Amygdala (tissue), 56 donors: ENCODE data around the gene DPM2.
A peak's percentile ranks its signal among the peaks of the same experiment; 100 is the strongest.

Experiments used
- DNase-seq, 56 donors: peaks; one replicate each; lab custom pipeline; 2025; lab: John Stamatoyannopoulos, UW

The DPM2 gene

DNA sequence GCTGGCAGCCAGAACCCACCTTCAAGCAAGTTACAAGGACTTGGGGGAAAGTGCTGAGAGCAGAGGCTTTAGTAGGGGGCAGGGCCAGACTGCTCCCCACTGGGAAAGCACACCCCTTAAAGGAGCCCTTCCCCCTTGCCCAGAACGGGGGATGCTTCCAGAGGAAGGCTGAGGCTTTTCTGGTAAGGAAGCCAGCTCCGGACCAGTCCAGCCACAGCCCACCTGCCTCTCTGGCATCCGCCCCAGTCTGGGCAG, 4.2 kb upstream of the DPM2 start:
- peak in 1 of 56 donors; percentile 21 for DNase-seq

DNA sequence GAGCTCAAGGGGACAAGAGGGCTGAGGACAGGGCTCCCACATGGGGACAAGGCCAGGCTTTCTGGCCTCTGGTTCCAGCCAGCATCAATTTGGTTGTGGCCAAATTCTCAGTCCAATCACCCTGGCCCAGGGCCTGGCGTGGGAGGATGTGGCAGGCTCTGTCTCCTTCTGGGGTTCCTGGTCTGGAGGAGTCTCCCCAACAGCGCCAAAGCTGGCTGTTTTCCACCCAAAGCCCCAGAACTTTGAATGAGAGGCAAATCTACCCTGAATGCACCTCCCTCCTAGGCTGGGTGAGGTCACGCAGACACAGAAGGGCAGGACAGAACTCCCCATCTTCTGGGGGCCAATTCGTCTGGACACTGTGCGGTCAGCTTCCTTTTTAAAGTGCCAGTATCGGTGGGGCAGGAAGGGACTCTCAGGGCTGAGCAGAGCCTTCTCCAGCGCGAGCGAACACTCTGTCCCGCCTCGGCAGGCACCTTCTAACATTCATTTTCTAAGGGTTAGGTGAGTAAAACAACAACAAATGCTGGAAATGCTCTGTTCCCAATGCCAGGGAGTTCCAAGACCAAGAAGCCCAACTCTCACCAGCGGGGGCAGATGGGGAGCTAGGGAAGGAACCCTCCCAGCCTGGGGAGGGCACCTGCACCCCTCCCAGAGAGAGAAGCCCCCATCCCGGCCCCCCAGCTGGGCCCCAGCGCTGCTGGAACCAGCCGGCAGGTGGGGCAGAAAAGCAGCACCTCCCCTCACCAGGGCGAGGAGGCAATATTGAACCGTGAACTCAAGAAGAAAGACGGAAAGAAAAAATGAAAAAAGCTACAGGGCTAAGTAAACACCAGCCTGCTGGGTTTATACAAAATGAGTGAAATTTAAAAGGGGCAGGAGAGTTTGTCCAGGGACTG, 3.7 kb upstream of the DPM2 start:
- no peak for DNase-seq

DNA sequence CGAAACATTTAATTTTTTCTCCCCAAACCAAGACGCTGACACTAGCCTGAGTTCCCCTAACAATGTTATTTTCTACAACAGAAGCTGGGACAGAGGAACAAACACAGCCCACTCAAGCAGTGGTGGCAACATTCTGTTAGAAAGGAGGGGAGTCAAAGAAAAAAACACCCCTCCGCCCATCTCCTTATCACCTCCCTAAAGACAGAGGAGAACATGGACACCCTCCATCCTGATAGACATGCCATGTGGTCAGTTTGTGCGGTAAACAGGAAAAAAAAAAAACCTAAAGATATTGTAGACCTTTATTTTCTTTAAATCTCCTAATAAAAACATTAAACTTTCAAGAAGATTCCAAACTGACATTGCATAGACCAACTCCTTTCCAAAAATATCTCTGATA, 2.9 kb upstream of the DPM2 start:
- no peak for DNase-seq

DNA sequence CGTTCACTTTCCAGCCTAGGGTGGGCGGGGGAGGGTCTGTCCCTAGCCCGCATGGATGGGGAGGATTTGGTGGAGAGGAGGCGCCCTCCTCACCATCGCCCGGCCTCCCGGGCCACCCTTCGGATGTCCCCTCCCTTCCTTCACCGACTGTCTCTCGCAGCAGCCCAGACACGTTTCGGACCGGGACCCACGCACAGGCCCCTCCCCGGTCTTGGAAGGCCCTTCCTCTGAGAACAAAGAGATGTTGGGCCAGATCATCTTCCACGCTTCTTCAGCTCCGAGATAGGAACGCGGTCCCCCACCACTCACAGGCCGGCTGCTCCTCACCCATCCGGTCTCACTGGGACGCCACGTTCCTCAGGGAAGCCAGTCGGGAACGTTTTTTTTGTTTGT, 640 bp upstream of the DPM2 start:
- DNase-seq: peak in 1 of 56 donors; percentile 32

DNA sequence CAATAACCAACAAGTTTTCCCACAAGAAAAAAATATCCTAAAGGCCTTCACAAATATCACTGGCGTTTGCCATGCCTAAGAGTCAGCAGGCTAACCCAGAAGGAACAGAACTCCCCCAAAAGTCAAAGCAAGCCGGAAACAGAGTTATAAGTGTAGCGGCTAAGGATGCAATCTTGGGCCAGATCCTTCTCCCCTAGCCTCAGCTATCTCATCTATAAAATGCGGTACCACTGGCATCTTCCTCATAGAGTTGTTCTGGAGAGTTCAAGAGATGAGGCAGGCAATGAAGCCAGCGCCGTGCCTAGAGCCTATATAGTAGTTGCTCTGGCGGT, 632 bp downstream of the DPM2 start:
- DNase-seq: no peak

DNA sequence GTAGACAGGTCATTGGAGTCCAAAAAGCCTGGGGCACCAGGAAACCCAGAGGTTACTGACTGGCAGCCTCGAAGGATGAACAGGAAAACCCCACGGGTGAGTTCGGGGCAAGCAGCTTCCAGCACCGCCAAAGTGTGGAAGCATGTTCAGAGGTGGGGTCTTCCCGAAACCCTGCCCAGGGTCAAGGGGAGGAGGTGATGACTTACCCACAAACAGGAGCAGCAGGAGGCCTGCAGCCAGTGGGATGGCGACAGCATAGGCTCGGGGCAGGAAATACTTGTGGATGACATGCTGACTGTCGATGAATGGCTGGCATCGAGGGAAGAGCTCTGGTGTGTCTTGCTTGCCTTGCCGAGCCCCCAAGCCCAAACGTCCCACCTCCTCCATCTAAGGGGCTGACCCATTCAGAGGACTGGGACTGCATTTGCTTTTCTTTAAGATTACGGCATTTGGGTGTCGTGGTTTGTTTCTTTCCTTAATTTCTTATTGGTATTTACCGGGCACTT, 1.3 kb downstream of the DPM2 start:
- DNase-seq: no peak

DNA sequence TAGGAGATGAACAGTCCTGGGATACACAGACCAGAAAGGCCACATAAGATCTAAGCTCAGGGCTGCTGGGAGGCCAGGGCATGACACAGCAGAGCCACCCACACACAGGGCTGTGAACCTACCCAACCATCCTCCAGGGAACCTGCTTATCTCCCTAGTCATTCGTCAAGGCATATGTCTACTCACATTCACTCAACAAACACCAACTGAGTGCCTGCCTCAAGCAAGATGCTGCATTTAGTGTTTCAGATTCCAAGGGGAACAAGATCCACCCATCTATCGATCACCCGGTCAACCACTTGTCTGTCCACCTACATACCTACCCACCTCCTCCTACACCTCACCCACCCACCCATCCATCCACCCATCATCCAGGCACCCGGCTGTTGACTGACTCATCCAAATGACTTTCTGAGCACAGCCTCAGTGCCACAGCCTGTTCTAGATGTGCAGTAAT, 1.9 kb downstream of the DPM2 start:
- DNase-seq: no peak

DNA sequence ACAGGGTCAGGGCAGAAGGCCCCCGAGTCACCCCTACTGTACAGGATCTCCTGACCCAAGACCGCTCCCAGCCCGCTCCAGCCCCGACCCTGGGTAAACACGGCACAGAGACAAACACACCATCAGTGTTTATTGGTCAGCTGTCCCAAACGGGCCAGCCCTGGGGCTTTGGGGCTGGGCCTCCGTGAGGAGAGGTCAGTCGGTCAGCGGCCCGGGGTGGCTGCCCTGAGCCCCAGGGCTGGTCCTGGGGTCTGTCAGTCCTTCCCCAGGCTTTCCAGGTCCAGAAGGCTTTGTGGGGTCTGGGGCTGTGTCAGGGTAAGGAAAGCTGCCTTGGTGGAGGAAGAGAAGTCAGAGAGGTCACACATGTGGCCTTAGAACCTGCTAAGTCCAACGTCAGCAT, 2.7 kb downstream of the DPM2 start:
- no peak for DNase-seq

DNA sequence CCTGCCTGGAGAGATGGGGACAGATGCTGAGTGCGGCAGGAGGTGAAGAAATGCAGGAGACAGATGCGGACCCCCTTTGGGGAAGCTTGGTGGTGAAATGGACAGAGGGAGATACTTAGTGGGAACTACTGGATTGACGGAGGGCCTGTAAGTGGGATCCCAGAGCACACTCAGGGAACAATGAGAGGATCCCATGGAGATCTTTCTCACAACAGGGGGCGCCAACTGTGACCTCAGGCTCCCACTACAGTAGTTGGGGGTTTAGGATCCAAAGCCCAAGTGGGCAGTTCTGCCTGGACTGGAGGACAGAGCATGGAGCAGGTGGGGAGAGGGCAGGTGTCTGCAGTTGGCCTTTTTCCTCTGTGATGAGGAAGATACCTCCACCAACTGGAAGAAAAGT, 3.4 kb downstream of the DPM2 start:
- no peak for DNase-seq

DNA sequence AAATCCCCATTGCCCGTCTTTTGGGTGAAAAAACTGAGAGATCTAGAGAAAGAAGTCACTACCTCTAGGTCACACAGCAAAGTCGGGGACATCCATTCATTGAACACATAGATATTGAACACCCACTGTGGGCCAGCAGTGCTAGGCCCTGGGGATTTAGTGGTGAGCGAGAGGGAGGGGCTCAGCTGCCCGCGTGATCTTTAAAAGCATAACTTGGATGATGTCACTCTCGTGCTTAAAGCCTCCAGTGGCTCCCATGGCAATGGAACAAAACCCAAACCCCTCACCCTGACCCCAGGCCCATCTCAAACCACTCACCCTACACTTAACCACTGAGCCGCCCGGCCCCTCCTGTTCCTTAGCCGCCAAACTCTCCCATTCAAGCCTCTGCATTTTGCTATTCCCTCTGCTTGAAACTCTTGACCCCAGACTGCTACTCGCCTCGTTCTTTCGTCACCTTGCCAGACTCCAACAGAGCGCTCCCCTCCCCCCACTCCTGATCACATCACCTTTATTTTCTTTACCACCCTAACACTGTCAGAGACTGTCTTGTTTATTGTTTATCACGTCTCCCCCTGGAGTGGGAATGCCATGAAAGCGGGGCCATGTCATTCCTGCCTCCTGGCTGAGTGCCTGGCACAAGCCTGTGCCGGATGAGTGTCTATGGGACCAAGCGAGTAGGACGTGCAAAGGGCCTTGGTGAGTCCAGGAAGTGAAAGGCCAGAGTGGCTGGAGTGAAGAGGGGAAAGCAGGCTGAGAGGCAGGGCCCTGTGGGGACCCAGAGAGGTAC, 6.4 kb downstream of the DPM2 start:
- no peak for DNase-seq

DNA sequence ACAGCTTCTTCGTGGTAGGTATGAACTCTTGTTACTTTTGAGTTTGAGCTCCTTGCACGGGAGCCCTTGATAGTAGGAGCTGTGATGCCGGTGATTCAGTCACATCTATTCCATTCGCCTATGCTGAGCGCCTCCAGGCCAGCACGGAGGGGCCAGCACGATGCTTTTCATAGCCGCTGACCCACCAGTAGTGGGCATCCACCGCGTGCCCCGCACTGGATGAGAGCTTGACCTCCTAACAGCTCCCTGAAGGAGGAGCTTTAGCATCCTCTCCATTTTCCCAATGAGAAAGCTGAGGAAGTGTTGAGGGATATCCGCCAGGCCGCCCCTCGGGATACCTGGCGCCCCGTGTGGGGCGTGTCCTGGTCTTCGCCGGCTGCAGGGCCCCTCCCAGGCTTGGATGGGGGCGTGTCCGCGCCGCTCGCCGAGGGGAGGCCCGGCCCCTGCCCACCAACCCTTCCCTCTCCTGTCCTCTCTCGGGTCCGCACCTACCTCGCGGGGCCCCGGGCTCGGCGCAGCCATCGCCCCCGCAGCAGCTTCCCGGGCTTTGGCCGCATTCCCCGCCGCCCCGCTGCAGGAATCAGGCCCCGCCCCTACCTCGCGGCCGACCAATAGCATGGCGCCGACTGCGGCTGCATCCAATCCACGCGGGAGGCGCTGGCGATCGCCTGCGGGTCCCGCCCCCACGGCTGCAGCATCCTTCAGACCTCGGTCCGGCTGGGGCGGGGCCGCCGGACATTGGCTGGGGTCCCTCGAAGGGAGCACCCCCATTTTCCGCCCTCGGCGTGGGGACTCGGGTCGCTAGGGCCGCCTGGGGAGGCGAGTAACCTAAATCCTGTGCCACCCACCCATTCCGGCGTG, 7.2 kb downstream of the DPM2 start, which contains the start of gene PIP5KL1:
Gene PIP5KL1 (minus strand): TSS at position 547 of the 861 bp plus-strand sequence. CDS start 25 bp downstream, at position 522.
- peak in 55 of 56 donors; percentile 28 to 90 (median 73) for DNase-seq

DNA sequence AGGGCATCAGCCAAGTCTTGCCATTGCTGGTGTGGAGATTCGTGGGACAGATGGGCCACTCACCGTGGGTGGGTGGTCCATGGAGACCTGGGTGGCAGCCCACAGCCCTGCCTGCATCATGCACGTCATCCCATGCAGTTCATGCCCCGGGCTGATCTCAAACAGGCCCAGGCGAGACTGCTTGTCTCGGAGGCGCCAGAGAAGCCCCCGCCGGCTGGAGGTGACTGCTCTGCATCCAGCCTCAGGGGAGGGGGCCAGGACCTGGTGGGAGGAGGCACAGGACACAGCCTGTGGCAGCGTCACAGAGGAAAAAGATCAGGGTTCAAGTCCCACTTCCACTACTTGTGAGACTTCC, 8.1 kb downstream of the DPM2 start:
- DNase-seq: no peak

DNA sequence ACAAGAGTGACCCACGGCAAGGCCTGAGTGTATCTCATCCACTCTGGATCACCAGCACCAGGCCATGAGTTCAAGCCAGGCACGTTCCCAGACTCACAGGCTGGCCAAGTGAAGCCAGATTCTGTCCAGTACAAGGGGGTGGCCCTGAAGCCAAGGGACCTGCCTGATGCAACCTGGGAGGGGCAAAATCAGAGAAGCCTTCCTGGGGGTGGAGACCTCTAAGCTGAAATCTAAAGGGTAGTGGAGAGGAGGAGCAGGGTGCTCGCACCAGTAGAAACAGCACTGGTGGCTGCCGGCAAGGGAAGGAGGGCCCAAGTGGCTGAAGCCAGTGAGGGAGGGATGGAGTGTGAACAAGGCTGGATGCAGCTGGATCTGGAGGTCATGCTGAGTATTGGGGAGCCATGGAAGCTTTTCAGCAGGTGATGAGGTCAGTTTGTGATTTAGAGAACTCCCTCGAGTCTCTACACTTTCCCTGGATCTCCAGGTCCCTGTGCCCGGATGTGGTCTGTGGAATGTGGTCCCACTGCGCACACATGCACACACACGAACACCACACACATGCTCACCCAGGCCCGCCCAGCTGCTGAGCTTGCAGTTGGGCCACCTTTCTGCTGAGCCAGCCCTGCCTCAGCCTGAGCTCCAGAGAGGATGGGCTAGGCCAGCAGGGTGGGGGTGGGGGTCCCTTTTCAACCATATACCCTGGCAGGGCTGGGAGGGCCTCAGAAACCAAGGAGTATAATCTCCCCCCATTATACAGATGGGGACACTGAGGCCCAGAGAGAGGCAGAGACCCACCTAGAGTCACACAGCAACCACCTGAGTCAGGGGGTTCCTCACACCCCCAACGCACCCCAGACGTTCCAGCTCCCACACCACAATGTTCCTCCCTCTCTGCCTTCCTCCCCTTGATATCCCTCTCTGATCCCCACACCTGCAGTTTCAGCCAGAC, 8.7 kb downstream of the DPM2 start:
- DNase-seq: no peak

DNA sequence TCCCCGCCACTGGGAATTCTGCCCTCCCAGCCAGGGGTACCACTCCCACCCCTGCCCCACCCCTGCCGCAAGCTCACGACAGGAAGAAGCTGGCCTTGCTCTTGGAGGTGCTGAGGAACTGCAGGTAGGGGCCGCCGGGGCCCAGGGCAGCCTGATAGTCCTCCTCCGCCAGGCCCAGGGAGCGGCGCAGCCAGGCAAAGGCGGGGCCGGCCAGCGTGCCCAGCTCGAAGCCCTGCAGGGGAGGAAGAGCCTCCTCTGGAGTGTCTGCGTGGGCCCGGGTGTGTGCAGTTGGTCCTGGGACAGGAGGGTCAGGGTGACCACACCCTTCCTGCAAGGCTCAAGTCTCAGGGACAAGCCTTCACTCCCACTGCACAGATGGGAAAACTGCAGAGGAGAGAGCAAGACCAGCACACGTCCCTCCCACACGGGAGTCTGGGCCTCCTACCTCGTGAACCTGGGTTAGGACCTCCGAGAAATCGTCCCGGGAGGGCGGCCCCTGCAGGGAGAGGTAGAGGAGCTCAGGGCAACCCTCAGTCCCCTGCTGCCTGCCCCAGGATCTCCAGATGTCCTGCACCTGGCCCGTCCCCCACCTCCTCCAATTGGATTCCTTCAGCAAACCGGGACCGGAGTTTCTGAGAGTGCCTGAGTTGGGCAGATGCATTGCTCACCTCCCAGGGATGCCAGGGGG, 9.5 kb downstream of the DPM2 start:
- DNase-seq: no peak

DNA sequence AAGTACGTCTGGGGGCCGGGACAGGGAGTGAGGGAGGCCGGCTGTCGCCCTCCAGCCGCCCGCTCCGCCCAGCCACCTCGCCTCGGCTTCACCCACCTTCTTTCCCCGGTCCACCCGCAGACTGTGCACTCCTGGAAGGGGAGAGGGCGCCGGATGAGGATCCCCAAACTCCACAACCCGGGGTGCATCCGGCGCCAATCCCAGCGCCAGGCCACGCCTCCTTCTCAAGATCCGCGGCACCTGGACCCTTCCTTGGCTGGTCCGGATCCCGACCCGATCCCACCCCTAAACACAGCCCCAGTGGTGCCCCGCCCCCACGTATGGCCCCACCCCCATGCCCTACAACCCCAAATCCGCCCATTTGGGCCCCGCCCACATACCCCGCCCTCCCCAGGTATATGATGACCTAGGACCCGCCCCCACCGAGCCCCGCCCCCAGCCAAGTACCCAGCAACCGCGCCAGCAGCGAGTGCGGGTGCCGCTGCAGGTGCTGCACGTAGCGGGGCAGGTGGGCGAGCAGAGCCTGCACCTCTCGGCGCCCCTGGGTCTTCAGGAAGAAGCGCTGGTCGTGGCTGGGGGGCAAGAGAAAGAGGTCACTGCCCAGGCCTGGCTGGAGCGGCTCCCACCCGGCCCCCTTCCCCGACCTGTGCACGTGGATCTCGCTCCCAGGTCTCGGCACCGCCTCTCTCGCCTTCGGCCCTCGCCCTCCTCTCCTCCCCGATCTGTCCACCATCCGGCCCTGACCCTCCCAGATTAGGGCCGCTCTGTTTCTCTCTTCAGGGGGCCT, 10.3 kb downstream of the DPM2 start:
- peak in 1 of 56 donors; percentile 47 for DNase-seq

DNA sequence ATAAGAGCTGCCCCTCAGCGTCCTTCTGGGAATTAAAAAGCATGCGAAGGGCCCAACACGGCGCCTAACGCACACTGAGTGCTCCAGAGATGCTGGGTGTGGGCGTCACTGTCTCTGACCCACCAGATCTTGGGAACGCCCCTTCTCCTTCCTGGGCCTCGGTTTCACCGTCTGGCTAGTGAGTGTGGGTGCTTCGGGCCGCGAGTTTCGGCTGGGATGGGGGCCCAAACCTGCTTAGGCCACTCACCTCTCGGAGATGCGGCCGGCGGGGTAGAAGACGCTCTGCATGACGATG, 10.8 kb downstream of the DPM2 start:
- no peak for DNase-seq

DNA sequence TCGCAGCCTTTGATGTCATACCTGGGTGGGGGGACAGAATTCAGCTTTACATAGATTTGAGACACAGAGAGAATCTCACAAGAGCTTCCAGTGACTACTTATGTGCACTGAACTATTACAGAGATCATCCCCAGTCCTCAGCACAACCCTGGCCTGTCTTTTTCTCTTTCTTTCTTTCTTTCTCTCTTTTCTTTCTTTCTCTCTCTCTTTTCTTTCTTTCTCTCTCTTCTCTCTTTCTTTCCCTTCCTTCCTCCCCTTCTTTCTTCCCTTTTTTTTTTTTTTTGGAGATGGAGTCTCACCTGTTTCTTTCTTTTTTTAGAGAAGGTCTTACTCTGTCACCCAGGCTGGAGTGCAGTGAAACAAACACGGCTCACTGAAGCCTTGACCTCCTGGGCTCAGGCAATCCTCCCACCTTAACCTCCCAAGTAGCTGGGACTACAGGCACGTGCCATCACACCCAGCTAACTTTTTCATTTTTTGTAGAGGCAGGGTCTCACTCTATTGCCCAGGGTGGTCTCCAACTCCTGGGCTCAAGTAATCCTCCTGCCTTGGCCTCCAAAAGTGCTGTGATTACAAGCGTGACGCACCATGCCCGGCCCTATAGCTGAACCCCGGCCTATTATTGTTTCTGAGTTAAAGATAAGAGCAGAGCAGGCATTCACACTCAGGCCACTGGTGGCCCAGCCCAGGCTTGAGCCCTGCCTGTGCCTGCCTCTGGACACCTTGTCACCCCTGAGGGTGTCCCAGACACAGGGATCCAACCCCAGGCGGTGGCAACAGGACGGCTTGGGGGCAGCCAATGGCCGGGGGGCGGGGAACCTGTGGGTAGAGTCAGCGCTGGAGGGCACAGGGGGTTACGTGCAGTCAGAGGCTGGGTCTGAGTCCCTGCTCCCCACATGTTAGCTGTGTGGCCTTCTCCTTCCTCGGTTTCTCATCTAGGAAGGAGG, 11.4 kb downstream of the DPM2 start:
- DNase-seq: no peak
